ENCODE measurements around the gene BTBD10. TPM values are rescaled to one million over a fixed set of nuclear protein-coding genes. Genes with fewer than 3 reads are reported as not detected.

The BTBD10 gene
- total and polyA plus RNA-seq, 8 donors: 4.6 to 15.9 (median 7.6) TPM

GRCh38 chr11:13380731-13381130, 82.3 kb downstream of the BTBD10 start:
- H3K36me3 ChIP-seq: peaks cover 0 to 32% (median 11%) of the 10 kb centered on the region in 3 donors
- no peak for FAIRE-seq
- intact Hi-C loops (cut with DNase I): no loop called here

GRCh38 chr11:13378316-13378715, 84.7 kb downstream of the BTBD10 start:
- no peaks in the 10 kb centered on the region for H3K27me3 ChIP-seq
- no peak for TF ChIP-seq CTCF (IDR thresholded peaks at IDR 0.05)
- H3K9me3 ChIP-seq: no peaks in the 10 kb centered on the region
- DNase-seq (no peak), ATAC-seq (no peak), FAIRE-seq (no peak)
- H3K4me3 ChIP-seq: no peak overlapping the region
- WGBS, 2 donors: 85 to 87% methylated on average over 2 of the region's 2 CpGs
- no peaks in the 10 kb centered on the region for H3K4me1 ChIP-seq
- H3K27ac ChIP-seq: no peak overlapping the region
- intact Hi-C loops (cut with DNase I): no loop called here
- H3K36me3 ChIP-seq: peaks cover 4 to 50% (median 11%) of the 10 kb centered on the region in 3 donors

More at GRCh38 chr11:13380731-13381130, 82.3 kb downstream of the BTBD10 start:
- no peak for TF ChIP-seq CTCF (IDR thresholded peaks at IDR 0.05)
- ATAC-seq (no peak), DNase-seq (no peak)
- Histone ChIP-seq H3K9me3 (no peaks in the 10 kb centered on the region), H3K27ac (no peak overlapping the region), H3K4me3 (no peak overlapping the region), H3K27me3 (no peaks in the 10 kb centered on the region), H3K4me1 (no peaks in the 10 kb centered on the region)
- WGBS, 2 donors: 93 to 95% methylated on average over 2 of the region's 2 CpGs

DNA sequence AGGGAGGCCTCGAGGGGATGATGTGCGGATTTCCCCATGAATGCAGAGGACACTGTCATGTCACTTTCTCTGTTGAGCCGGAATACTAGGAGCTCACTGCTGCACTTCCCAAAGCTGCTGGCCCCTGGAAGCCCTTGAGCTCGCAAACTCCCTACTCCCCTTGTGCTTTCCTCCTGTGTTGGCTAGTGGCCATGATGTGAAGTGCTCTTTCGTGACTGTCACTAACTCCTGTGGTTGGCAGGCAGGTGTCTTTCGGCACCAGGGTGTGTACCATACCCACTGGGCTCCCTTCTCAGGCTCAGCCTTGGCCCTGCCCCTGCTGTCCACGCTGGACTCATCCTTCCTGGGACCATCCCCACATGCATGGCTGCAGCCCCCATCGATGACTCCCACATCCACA, 86.2 kb downstream of the BTBD10 start:
- peaks cover 4 to 59% (median 23%) of the 10 kb centered on the region in 3 donors for H3K36me3 ChIP-seq
- DNase-seq (no peak), FAIRE-seq (no peak)

GRCh38 chr11:13376402-13376801, 86.6 kb downstream of the BTBD10 start:
- Histone ChIP-seq H3K4me1 (no peaks in the 10 kb centered on the region), H3K36me3 (peaks cover 4 to 56% (median 21%) of the 10 kb centered on the region in 3 donors), H3K27me3 (no peaks in the 10 kb centered on the region), H3K27ac (no peak overlapping the region), H3K9me3 (no peaks in the 10 kb centered on the region), H3K4me3 (no peak overlapping the region)
- DNase-seq: no peak
- WGBS, 2 donors: 81 to 83% methylated on average over 5 of the region's 5 CpGs
- ATAC-seq: no peak
- no peak for TF ChIP-seq CTCF (IDR thresholded peaks at IDR 0.05)
- no peak for FAIRE-seq
- intact Hi-C loops (cut with DNase I): no loop called here

More for the DNA sequence above, 86.2 kb downstream of the BTBD10 start:
- no peak for TF ChIP-seq CTCF (IDR thresholded peaks at IDR 0.05)
- intact Hi-C loops (cut with DNase I): no loop called here
- Histone ChIP-seq H3K4me1 (no peaks in the 10 kb centered on the region), H3K9me3 (no peaks in the 10 kb centered on the region), H3K27me3 (no peaks in the 10 kb centered on the region), H3K27ac (no peak overlapping the region), H3K4me3 (no peak overlapping the region)
- ATAC-seq: no peak
- 93 to 96% methylated on average over 8 of the region's 8 CpGs for WGBS, 2 donors

DNA sequence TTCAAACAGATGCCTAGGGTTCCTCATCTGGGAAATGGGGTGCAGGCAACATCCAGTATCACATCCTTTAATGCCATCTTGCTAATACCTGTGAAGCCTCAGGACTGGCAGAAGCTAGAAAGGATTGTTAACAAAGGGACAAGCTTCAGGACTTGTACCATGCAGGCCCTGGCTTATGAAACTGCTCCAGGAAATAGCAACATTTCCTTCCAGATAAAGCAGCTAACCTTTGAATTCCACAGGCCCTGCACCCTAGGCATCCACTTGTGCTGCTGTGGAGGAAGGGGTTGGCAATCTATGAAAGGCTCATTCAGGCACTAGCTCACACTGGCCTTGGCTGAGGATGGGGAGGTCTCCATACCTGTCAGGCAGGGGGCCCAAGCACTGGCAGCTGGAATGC, 87.2 kb downstream of the BTBD10 start:
- H3K27me3 ChIP-seq: no peaks in the 10 kb centered on the region
- TF ChIP-seq CTCF (IDR thresholded peaks at IDR 0.05): no peak
- H3K4me1 ChIP-seq: no peaks in the 10 kb centered on the region
- peaks cover 4 to 58% (median 18%) of the 10 kb centered on the region in 3 donors for H3K36me3 ChIP-seq
- ATAC-seq (no peak), DNase-seq (no peak), FAIRE-seq (no peak)
- no peak overlapping the region for H3K27ac ChIP-seq
- no peak overlapping the region for H3K4me3 ChIP-seq
- no peaks in the 10 kb centered on the region for H3K9me3 ChIP-seq
- intact Hi-C loops (cut with DNase I): no loop called here
